Uterus (tissue), 2 donors: ENCODE results near the gene CST4.
"Not testable (repeated sequence)": the region's sequence is repeated elsewhere in the genome, so short reads cannot be mapped to it uniquely, and the experiment has no call there.

Source experiments
- CTCF ChIP-seq, 4 experiments: fragments of 200-600 bp in 2 of 4; fragments of 450-650 bp in 2 of 4; sonication (generic) in 2 of 4; IDR thresholded peaks; one replicate each; pipeline ENCODE4 v1.5.1; 2016 to 2019; ENCODE audit warnings: antibody characterized with exemption in 4 of 4, mild to moderate bottlenecking in 2 of 4, moderate library complexity in 1 of 4
- POLR2A ChIP-seq, 2 donors: fragments of 450-650 bp; IDR thresholded peaks; one replicate each; pipeline ENCODE4 v1.6.1; 2016; ENCODE audit warnings: antibody characterized with exemption in 2 of 2, mild to moderate bottlenecking in 1 of 2, moderate library complexity in 1 of 2

- TF ChIP-seq CTCF, POLR2A (IDR thresholded peaks at IDR 0.05): not testable (repeated sequence)
Measured at GRCh38 chr20:23711778-23712177, 22.9 kb upstream of the CST4 start.
